GM21576 (cell line): ENCODE results near the gene CRTAC1.

Source experiments
- ATAC-seq: cut with Tn5 transposase; IDR thresholded peaks from one replicate; pipeline ENCODE4 v1.9.1; 2021; ENCODE audit warnings: mild to moderate bottlenecking, moderate library complexity; ENCODE audit not compliant: unreplicated experiment

The CRTAC1 gene

GRCh38 chr10:97925308-97925938 is 105.0 kb downstream of the CRTAC1 start:
- ATAC-seq: no peak

GRCh38 chr10:97924678-97925077 is 105.7 kb downstream of the CRTAC1 start:
- no peak for ATAC-seq

- no peak for ATAC-seq
These were observed 106.9 kb downstream of the CRTAC1 start for GRCh38 chr10:97923476-97923875.

GRCh38 chr10:97923057-97923456 is 107.4 kb downstream of the CRTAC1 start:
- no peak for ATAC-seq

GRCh38 chr10:97922022-97922758 is 108.2 kb downstream of the CRTAC1 start:
- no peak for ATAC-seq

- ATAC-seq: no peak
These were observed 108.8 kb downstream of the CRTAC1 start for GRCh38 chr10:97921581-97922021.

- no peak for ATAC-seq
These were observed 109.6 kb downstream of the CRTAC1 start for GRCh38 chr10:97920865-97921264.

- ATAC-seq: no peak
These were observed 111.4 kb downstream of the CRTAC1 start for GRCh38 chr10:97919012-97919411.

- no peak for ATAC-seq
These were observed 113.8 kb downstream of the CRTAC1 start for GRCh38 chr10:97916586-97916985.

GRCh38 chr10:97915346-97916131 is 114.9 kb downstream of the CRTAC1 start:
- ATAC-seq: no peak

GRCh38 chr10:97914837-97915211 is 115.6 kb downstream of the CRTAC1 start:
- ATAC-seq: no peak

- no peak for ATAC-seq
These were observed 116.1 kb downstream of the CRTAC1 start for GRCh38 chr10:97914171-97914836.

- ATAC-seq: no peak
These were observed 116.8 kb downstream of the CRTAC1 start for GRCh38 chr10:97913614-97914013.

- ATAC-seq: no peak
These were observed 117.2 kb downstream of the CRTAC1 start for GRCh38 chr10:97913193-97913592.

GRCh38 chr10:97911217-97911616 is 119.2 kb downstream of the CRTAC1 start:
- no peak for ATAC-seq

GRCh38 chr10:97910661-97911060 is 119.8 kb downstream of the CRTAC1 start:
- no peak for ATAC-seq

GRCh38 chr10:97907830-97908229 is 122.6 kb downstream of the CRTAC1 start:
- no peak for ATAC-seq

GRCh38 chr10:97907211-97907610 is 123.2 kb downstream of the CRTAC1 start:
- ATAC-seq: no peak

GRCh38 chr10:97905276-97905675 is 125.1 kb downstream of the CRTAC1 start:
- ATAC-seq: no peak

GRCh38 chr10:97904576-97904975 is 125.8 kb downstream of the CRTAC1 start:
- ATAC-seq: no peak

GRCh38 chr10:97904018-97904381 is 126.4 kb downstream of the CRTAC1 start:
- no peak for ATAC-seq
